Cardiac muscle cell (in vitro differentiated cells and primary cell): Measurements from ENCODE around the gene SMYD4. TPM values are rescaled to one million over a fixed set of nuclear protein-coding genes. Genes with fewer than 3 reads are reported as not detected.
A peak's percentile ranks its signal among the peaks of the same experiment; 100 is the strongest.

Experiments used
- DNase-seq, 2 donors: peaks; one replicate each; pipeline versions ENCODE4 v3.0.0 to v3.0.0-alpha.2; 2010 to 2017; ENCODE audit warnings: low read depth in 1 of 2, low spot score in 1 of 2
- H3K27ac ChIP-seq: fragments of 200-600 bp; sonication (generic); 2 replicates; pipeline ENCODE4 v1.5.1; 2016
- H3K27me3 ChIP-seq: fragments of 200-600 bp; sonication (generic); 2 replicates; pipeline ENCODE4 v1.6.0; 2016; ENCODE audit warnings: control low read depth
- H3K36me3 ChIP-seq: fragments of 200-600 bp; sonication (generic); 2 replicates; pipeline ENCODE4 v1.5.1; 2016; ENCODE audit warnings: control low read depth
- H3K4me1 ChIP-seq: fragments of 200-600 bp; sonication (generic); 2 replicates; pipeline ENCODE4 v1.8.1; 2017; ENCODE audit warnings: low read depth, mild to moderate bottlenecking, mixed run types
- H3K4me3 ChIP-seq: fragments of 200-600 bp; sonication (generic); 2 replicates; pipeline ENCODE4 v1.5.1; 2016; ENCODE audit warnings: mild to moderate bottlenecking
- H3K9me3 ChIP-seq: fragments of 200-600 bp; sonication (generic); 2 replicates; pipeline ENCODE4 v1.5.1; 2017; ENCODE audit warnings: low read depth, mild to moderate bottlenecking, control low read depth
- CTCF ChIP-seq: IDR thresholded peaks from 2 replicates; pipeline ENCODE4 v1.5.1; 2012; ENCODE audit warnings: low read depth, mild to moderate bottlenecking, low read length
- polyA plus RNA-seq: library from polyadenylated mRNA; unstranded; fragments of >200 nt; fragmentation: Nextera tagmentation; extraction: Ambion mirVana; gene quantifications from 2 replicates; pipeline ENCODE4 v1.2.1, GENCODE V29; 2016
- total RNA-seq: library from RNA; depleted of rRNA; stranded (reverse); fragments of >200 nt; gene quantifications from 2 replicates; pipeline ENCODE4 v1.2.3, GENCODE V29; 2016

The SMYD4 gene
- total and polyA plus RNA-seq, 2 experiments from 2014 or later = 19.2 to 24.2 TPM

- Histone ChIP-seq H3K4me1 (peaks cover 20% of the 10 kb centered on the region), H3K27ac (no peak overlapping the region)
Observed at GRCh38 chr17:1764284-1764683, 65.4 kb downstream of the SMYD4 start.

GRCh38 chr17:1762901-1763898, 66.5 kb downstream of the SMYD4 start:
- TF ChIP-seq CTCF = no peak
- DNase-seq = peak in 1 of 2 donors; percentile 92
- peak overlapping the region; percentile 12 for H3K4me3 ChIP-seq
- peaks cover 20% of the 10 kb centered on the region for H3K4me1 ChIP-seq
- H3K27ac ChIP-seq = peak overlapping the region; percentile 74
- H3K9me3 ChIP-seq = no peaks in the 10 kb centered on the region
- H3K36me3 ChIP-seq = no peaks in the 10 kb centered on the region
- H3K27me3 ChIP-seq = no peaks in the 10 kb centered on the region

More at GRCh38 chr17:1764284-1764683, 65.4 kb downstream of the SMYD4 start:
- Histone ChIP-seq H3K27me3 (no peaks in the 10 kb centered on the region), H3K9me3 (no peaks in the 10 kb centered on the region), H3K36me3 (no peaks in the 10 kb centered on the region), H3K4me3 (no peak overlapping the region)
- peak in 1 of 2 donors; percentile 97 for DNase-seq
- TF ChIP-seq CTCF = no peak

DNA sequence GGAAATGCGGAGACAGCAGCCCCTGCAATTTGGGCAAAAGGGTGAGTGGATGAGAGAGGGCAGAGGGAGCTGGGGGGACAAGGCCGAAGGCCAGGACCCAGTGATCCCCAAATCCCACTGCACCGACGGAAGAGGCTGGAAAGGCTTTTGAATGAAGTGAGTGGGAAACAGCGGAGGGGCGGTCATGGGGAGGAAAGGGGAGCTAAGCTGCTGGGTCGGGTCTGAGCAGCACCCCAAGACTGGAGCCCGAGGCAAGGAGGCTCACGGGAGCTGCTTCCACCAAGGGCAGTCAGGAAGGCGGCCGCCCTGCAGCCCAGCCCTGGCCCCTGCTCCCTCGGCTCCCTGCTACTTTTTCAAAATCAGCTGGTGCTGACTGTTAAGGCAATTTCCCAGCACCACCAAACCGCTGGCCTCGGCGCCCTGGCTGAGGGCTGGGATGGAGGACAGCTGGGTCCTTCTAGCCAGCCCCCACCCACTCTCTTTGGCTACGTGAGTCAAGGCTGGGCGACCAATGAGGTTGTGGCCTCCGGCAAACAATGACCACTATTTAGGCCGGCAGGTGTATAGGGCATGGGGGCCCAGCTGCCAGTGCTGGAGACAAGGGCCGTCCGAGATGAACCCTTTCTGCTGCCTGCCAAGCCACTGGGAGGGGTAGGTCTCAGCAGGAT, 67.3 kb downstream of the SMYD4 start:
- peak overlapping the region; percentile 74 for H3K27ac ChIP-seq
- TF ChIP-seq CTCF = no peak
- peak; percentile 18 to 82 for DNase-seq
- no peaks in the 10 kb centered on the region for H3K9me3 ChIP-seq
- peaks cover 20% of the 10 kb centered on the region for H3K4me1 ChIP-seq
- peak overlapping the region; percentile 12 for H3K4me3 ChIP-seq
- H3K36me3 ChIP-seq = no peaks in the 10 kb centered on the region
- no peaks in the 10 kb centered on the region for H3K27me3 ChIP-seq

DNA sequence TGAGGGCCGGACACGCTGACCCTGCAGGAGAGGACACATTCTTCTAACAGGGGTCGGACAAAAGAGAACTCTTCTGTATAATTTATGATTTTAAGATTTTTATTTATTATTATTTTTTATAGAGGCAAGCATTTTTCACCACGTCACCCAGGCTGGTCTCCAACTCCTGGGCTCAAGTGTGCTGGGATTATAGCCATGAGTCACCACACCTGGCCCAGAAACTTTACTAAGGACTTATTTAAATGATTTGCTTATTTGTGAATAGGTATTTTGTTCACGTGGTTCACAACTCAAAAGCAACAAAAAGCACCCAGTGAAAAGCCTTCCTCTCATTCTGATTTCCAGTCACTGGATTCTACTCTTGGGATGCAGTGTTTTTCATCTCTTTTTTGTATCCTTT, 70.2 kb downstream of the SMYD4 start:
- H3K4me1 ChIP-seq = peaks cover 20% of the 10 kb centered on the region
- no peak for TF ChIP-seq CTCF
- no peaks in the 10 kb centered on the region for H3K36me3 ChIP-seq
- H3K27ac ChIP-seq = no peak overlapping the region
- no peak for DNase-seq
- H3K9me3 ChIP-seq = no peaks in the 10 kb centered on the region
- H3K27me3 ChIP-seq = no peaks in the 10 kb centered on the region
- H3K4me3 ChIP-seq = no peak overlapping the region

- Histone ChIP-seq H3K4me1 (peaks cover 16% of the 10 kb centered on the region), H3K27ac (no peak overlapping the region), H3K36me3 (no peaks in the 10 kb centered on the region), H3K27me3 (no peaks in the 10 kb centered on the region), H3K9me3 (no peaks in the 10 kb centered on the region), H3K4me3 (no peak overlapping the region)
- TF ChIP-seq CTCF = no peak
- no peak for DNase-seq
Observed at GRCh38 chr17:1758807-1759206, 70.9 kb downstream of the SMYD4 start.
